Measurements from ENCODE around the gene SMKR1.

DNA sequence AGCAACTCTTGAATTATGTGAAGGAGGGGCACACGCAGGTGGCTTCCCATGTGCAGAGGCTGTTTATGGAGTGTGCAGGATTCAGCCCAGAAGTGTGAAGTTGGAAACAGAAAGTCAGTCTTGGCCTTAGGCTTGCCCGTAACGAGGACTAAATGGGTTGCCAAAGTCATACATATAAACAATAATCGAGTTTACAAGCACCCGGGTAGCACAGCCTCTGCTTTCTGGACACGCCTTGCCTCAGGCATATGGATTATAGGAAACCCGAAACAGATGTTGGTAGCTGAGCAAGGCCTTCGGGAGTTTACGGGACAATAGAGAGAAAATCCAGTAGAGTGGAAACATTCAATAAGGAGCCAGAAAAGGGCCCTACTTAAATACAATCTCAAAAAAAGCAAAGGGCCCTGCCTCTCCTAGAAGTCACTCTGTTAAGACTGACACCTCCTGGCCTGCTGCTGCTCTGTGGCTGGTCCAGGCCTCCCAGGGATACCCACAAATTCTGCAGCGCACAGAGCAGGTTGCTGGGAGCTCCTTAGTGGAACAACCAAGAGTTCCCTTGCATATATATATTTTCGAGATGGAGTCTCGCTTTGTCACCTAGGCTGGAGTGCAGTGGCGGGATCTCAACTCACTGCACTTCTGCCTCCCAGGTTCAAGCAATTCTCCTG, 48.5 kb downstream of the SMKR1 start:
- TF ChIP-seq, protein P1, sequence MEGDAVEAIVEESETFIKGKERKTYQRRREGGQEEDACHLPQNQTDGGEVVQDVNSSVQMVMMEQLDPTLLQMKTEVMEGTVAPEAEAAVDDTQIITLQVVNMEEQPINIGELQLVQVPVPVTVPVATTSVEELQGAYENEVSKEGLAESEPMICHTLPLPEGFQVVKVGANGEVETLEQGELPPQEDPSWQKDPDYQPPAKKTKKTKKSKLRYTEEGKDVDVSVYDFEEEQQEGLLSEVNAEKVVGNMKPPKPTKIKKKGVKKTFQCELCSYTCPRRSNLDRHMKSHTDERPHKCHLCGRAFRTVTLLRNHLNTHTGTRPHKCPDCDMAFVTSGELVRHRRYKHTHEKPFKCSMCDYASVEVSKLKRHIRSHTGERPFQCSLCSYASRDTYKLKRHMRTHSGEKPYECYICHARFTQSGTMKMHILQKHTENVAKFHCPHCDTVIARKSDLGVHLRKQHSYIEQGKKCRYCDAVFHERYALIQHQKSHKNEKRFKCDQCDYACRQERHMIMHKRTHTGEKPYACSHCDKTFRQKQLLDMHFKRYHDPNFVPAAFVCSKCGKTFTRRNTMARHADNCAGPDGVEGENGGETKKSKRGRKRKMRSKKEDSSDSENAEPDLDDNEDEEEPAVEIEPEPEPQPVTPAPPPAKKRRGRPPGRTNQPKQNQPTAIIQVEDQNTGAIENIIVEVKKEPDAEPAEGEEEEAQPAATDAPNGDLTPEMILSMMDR (conservative IDR thresholded peaks at IDR 0.05; ENCODE audit: low read length) = no peak
- no peak for TF ChIP-seq EZH2phosphoT487 (IDR thresholded peaks at IDR 0.05; ENCODE audit: borderline replicate concordance)

All from Loucy (cell line).